ENCODE results near the gene TRMT44. TPM values are rescaled to one million over a fixed set of nuclear protein-coding genes. Genes with fewer than 3 reads are reported as not detected.
A peak's percentile ranks its signal among the peaks of the same experiment; 100 is the strongest.

The TRMT44 gene
- total RNA-seq, 1 donor = 21.7 TPM

GRCh38 chr4:8500966-8501365 lies 60.4 kb downstream of the TRMT44 start:
- no peak overlapping the region for H3K4me3 ChIP-seq (ENCODE audit: insufficient read depth, low read length)
- peaks cover under 1% of the 10 kb centered on the region for H3K4me1 ChIP-seq (ENCODE audit: insufficient read depth, low read length)
- no peak overlapping the region for H3K4me2 ChIP-seq (ENCODE audit: insufficient read depth, low read length)
- no peak overlapping the region for H3K27ac ChIP-seq (ENCODE audit: low read depth, low read length)
- no peak overlapping the region for H2AFZ ChIP-seq (ENCODE audit: low read length)
- DNase-seq (ENCODE audit: insufficient read length, low spot score, missing footprints) = peak; percentile 55
- no peaks in the 10 kb centered on the region for H3K9me3 ChIP-seq (ENCODE audit: low read depth, low read length)
- no peaks in the 10 kb centered on the region for H4K20me1 ChIP-seq (ENCODE audit: insufficient read depth, low read length)
- TF ChIP-seq, protein P1, sequence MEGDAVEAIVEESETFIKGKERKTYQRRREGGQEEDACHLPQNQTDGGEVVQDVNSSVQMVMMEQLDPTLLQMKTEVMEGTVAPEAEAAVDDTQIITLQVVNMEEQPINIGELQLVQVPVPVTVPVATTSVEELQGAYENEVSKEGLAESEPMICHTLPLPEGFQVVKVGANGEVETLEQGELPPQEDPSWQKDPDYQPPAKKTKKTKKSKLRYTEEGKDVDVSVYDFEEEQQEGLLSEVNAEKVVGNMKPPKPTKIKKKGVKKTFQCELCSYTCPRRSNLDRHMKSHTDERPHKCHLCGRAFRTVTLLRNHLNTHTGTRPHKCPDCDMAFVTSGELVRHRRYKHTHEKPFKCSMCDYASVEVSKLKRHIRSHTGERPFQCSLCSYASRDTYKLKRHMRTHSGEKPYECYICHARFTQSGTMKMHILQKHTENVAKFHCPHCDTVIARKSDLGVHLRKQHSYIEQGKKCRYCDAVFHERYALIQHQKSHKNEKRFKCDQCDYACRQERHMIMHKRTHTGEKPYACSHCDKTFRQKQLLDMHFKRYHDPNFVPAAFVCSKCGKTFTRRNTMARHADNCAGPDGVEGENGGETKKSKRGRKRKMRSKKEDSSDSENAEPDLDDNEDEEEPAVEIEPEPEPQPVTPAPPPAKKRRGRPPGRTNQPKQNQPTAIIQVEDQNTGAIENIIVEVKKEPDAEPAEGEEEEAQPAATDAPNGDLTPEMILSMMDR (IDR thresholded peaks at IDR 0.05; ENCODE audit: extremely low read depth, low read depth, low read length) = no peak
- no peaks in the 10 kb centered on the region for H3K36me3 ChIP-seq (ENCODE audit: insufficient read depth, low read length)
- no peaks in the 10 kb centered on the region for H3K79me2 ChIP-seq (ENCODE audit: insufficient read depth, low read length)
- H3K27me3 ChIP-seq (ENCODE audit: insufficient read depth, low read length) = peaks cover 18% of the 10 kb centered on the region

- Histone ChIP-seq H3K4me1 (ENCODE audit: insufficient read depth, low read length) (peaks cover 7% of the 10 kb centered on the region), H3K9me3 (ENCODE audit: low read depth, low read length) (no peaks in the 10 kb centered on the region), H3K4me2 (ENCODE audit: insufficient read depth, low read length) (no peak overlapping the region), H3K4me3 (ENCODE audit: insufficient read depth, low read length) (no peak overlapping the region), H4K20me1 (ENCODE audit: insufficient read depth, low read length) (no peaks in the 10 kb centered on the region), H2AFZ (ENCODE audit: low read length) (no peak overlapping the region), H3K27ac (ENCODE audit: low read depth, low read length) (no peak overlapping the region), H3K79me2 (ENCODE audit: insufficient read depth, low read length) (no peaks in the 10 kb centered on the region), H3K36me3 (ENCODE audit: insufficient read depth, low read length) (no peaks in the 10 kb centered on the region), H3K27me3 (ENCODE audit: insufficient read depth, low read length) (peaks cover 18% of the 10 kb centered on the region)
- DNase-seq (ENCODE audit: insufficient read length, low spot score, missing footprints) = no peak
- TF ChIP-seq, protein P1 (IDR thresholded peaks at IDR 0.05; ENCODE audit: extremely low read depth, low read depth, low read length) = no peak
These were observed 61.2 kb downstream of the TRMT44 start for GRCh38 chr4:8501781-8502180.

- TF ChIP-seq, protein P1 (IDR thresholded peaks at IDR 0.05; ENCODE audit: extremely low read depth, low read depth, low read length) = no peak
These were observed 61.8 kb downstream of the TRMT44 start for GRCh38 chr4:8502371-8502770.

DNA sequence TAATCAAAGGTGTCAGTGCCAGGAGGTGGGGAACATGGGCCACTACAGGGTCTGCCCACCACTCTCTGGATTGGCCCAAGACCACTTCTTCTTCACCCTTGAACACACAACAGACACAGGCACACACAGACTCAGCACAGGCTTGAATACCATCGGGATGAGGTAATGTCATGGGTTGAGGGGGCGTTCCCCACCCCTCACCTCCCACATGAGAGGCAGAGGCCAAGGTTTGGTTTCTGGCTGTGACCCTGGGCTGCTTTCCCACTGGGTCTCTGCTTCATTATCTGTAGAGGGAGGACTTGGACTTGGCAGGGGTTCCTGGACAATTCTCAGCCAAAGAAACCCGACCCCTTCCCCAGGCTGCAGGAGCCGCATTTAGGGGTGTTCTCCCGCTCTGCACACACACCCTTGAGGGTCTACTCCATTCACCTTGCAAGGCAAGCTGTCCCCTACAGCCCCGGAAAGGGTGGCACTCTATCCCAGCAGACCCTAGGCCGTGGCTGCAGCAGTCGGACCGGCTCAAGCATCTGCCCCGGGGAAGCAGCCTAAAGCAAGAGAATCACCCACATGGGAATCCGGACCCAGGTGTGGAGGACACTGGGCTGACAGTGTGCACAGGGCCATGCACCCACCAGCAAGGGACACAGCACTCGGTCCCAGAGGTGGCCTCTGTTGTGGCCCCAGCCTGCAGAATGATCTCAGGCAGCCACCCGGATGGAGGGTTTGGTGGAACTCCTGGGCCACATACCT lies 62.4 kb downstream of the TRMT44 start:
- H3K36me3 ChIP-seq (ENCODE audit: insufficient read depth, low read length) = no peaks in the 10 kb centered on the region
- no peaks in the 10 kb centered on the region for H3K79me2 ChIP-seq (ENCODE audit: insufficient read depth, low read length)
- no peak overlapping the region for H3K4me2 ChIP-seq (ENCODE audit: insufficient read depth, low read length)
- H3K4me3 ChIP-seq (ENCODE audit: insufficient read depth, low read length) = no peak overlapping the region
- H3K27ac ChIP-seq (ENCODE audit: low read depth, low read length) = no peak overlapping the region
- TF ChIP-seq, protein P1 (IDR thresholded peaks at IDR 0.05; ENCODE audit: extremely low read depth, low read depth, low read length) = no peak
- H2AFZ ChIP-seq (ENCODE audit: low read length) = no peak overlapping the region
- H3K27me3 ChIP-seq (ENCODE audit: insufficient read depth, low read length) = peaks cover 18% of the 10 kb centered on the region
- DNase-seq (ENCODE audit: insufficient read length, low spot score, missing footprints) = peak; percentile 81
- H3K4me1 ChIP-seq (ENCODE audit: insufficient read depth, low read length) = peaks cover 16% of the 10 kb centered on the region
- H4K20me1 ChIP-seq (ENCODE audit: insufficient read depth, low read length) = no peaks in the 10 kb centered on the region
- no peaks in the 10 kb centered on the region for H3K9me3 ChIP-seq (ENCODE audit: low read depth, low read length)

More at GRCh38 chr4:8502371-8502770, 61.8 kb downstream of the TRMT44 start:
- Histone ChIP-seq H3K79me2 (ENCODE audit: insufficient read depth, low read length) (no peaks in the 10 kb centered on the region), H3K36me3 (ENCODE audit: insufficient read depth, low read length) (no peaks in the 10 kb centered on the region), H2AFZ (ENCODE audit: low read length) (no peak overlapping the region), H3K27me3 (ENCODE audit: insufficient read depth, low read length) (peaks cover 18% of the 10 kb centered on the region), H3K9me3 (ENCODE audit: low read depth, low read length) (no peaks in the 10 kb centered on the region), H4K20me1 (ENCODE audit: insufficient read depth, low read length) (no peaks in the 10 kb centered on the region), H3K4me3 (ENCODE audit: insufficient read depth, low read length) (no peak overlapping the region), H3K27ac (ENCODE audit: low read depth, low read length) (no peak overlapping the region), H3K4me1 (ENCODE audit: insufficient read depth, low read length) (peaks cover 13% of the 10 kb centered on the region), H3K4me2 (ENCODE audit: insufficient read depth, low read length) (no peak overlapping the region)
- DNase-seq (ENCODE audit: insufficient read length, low spot score, missing footprints) = no peak
